Thoracic aorta (tissue), 2 donors: Measurements from ENCODE around the gene DPY19L3. TPM values are rescaled to one million over a fixed set of nuclear protein-coding genes. Genes with fewer than 3 reads are reported as not detected.
"Not testable (repeated sequence)": the region's sequence is repeated elsewhere in the genome, so short reads cannot be mapped to it uniquely, and the experiment has no call there.

Experiments used
- ATAC-seq: fragments of 150-250 bp; one replicate; pipeline ENCODE4 v1.8.0; 2017; ENCODE audit warnings: low read depth; ENCODE audit not compliant: insufficient number of reproducible peaks, low FRiP score
- DNase-seq: peaks from one replicate; pipeline ENCODE4 v3.0.0-alpha.2; 2020; ENCODE audit warnings: low spot score
- H3K27ac ChIP-seq, 2 donors: fragments of 200-600 bp; sonication (generic); 1 replicate in 1 of 2; 2 replicates in 1 of 2; pipeline ENCODE4 v1.5.1; 2016; ENCODE audit warnings: mild to moderate bottlenecking in 2 of 2, moderate library complexity in 2 of 2
- H3K27me3 ChIP-seq: fragments of 200-600 bp; sonication (generic); replicated peaks from 2 replicates; pipeline ENCODE4 v1.6.0; 2016; ENCODE audit warnings: mild to moderate bottlenecking; ENCODE audit not compliant: insufficient read depth
- H3K36me3 ChIP-seq: fragments of 200-600 bp; sonication (generic); one replicate; pipeline ENCODE4 v1.5.1; 2016
- H3K4me1 ChIP-seq, 2 donors: fragments of 200-600 bp; sonication (generic); 1 replicate in 1 of 2; 2 replicates in 1 of 2; pipeline versions ENCODE4 v1.5.1 to v1.6.0; 2016; ENCODE audit warnings: low read depth in 2 of 2, mild to moderate bottlenecking in 1 of 2; ENCODE audit not compliant: control insufficient read depth in 1 of 2
- H3K4me3 ChIP-seq: fragments of 200-600 bp; sonication (generic); 2 replicates; pipeline ENCODE4 v1.5.1; 2016; ENCODE audit warnings: mild to moderate bottlenecking
- H3K9me3 ChIP-seq: fragments of 200-600 bp; sonication (generic); 2 replicates; pipeline ENCODE4 v1.5.1; 2016
- total RNA-seq, 2 donors: library from RNA; depleted of rRNA; stranded (reverse); fragments of >200 nt; gene quantifications; one replicate each; pipeline versions ENCODE4 v1.1.0 to v1.2.3, GENCODE V29; 2016
- TF ChIP-seq, protein P1 (sequence below): fragments of 200-600 bp; sonication (generic); IDR thresholded peaks from one replicate; pipeline ENCODE4 v1.5.1; 2019; ENCODE audit warnings: antibody characterized with exemption

DPY19L3 gene
- total RNA-seq, 2 donors from 2014 or later: 22.1 to 32.9 TPM

DNA sequence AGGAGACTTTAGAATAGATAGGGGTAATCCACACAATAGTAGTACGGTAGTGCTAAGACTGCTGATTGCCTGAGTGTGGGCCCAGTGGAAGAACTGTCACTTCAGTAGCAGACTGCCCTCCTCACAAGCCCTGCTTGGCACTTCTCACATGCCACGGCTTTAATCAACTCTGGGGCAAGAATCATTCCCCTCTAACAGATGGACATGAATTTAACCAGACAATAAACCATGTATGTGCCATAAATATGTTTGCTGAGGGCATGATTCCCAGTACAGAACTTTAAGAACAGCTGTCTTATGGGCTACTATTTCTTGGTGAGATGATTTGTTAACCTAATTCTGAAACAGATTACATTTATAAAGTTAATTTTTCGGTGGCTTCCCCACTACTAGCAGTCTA, 22.0 kb downstream of the DPY19L3 start:
- Histone ChIP-seq H3K27me3 (no peaks in the 10 kb centered on the region), H3K4me3 (no peak overlapping the region), H3K27ac (no peak overlapping the region), H3K4me1 (no peaks in the 10 kb centered on the region), H3K36me3 (no peaks in the 10 kb centered on the region), H3K9me3 (no peaks in the 10 kb centered on the region)
- DNase-seq (no peak), ATAC-seq (no peak)
- TF ChIP-seq, protein P1, sequence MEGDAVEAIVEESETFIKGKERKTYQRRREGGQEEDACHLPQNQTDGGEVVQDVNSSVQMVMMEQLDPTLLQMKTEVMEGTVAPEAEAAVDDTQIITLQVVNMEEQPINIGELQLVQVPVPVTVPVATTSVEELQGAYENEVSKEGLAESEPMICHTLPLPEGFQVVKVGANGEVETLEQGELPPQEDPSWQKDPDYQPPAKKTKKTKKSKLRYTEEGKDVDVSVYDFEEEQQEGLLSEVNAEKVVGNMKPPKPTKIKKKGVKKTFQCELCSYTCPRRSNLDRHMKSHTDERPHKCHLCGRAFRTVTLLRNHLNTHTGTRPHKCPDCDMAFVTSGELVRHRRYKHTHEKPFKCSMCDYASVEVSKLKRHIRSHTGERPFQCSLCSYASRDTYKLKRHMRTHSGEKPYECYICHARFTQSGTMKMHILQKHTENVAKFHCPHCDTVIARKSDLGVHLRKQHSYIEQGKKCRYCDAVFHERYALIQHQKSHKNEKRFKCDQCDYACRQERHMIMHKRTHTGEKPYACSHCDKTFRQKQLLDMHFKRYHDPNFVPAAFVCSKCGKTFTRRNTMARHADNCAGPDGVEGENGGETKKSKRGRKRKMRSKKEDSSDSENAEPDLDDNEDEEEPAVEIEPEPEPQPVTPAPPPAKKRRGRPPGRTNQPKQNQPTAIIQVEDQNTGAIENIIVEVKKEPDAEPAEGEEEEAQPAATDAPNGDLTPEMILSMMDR: no peak

DNA sequence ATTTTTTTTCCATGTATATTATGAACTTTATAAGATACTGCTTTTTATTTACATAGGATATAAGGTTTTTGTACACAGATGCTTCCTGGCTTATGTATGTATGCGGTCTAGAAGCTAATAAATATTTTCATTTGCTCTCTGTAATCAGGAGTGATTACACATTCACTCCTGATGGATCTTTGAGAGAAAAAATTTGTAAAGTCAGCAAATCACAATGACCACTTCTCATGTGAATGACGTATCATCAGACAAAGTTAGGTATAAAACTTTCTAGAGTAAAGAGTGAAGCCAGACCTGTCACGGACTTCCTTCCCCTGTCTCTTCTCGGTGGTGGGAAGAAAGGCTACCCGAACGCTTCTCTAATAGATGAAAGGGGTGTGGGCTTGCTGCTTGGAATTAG, 31.1 kb downstream of the DPY19L3 start:
- peaks cover 5% of the 10 kb centered on the region for H3K36me3 ChIP-seq
- ATAC-seq (no peak), DNase-seq (no peak)
- no peak overlapping the region for H3K4me3 ChIP-seq
- TF ChIP-seq, protein P1: no peak
- H3K27me3 ChIP-seq: no peaks in the 10 kb centered on the region
- no peak overlapping the region for H3K27ac ChIP-seq
- no peaks in the 10 kb centered on the region for H3K9me3 ChIP-seq
- no peaks in the 10 kb centered on the region for H3K4me1 ChIP-seq

DNA sequence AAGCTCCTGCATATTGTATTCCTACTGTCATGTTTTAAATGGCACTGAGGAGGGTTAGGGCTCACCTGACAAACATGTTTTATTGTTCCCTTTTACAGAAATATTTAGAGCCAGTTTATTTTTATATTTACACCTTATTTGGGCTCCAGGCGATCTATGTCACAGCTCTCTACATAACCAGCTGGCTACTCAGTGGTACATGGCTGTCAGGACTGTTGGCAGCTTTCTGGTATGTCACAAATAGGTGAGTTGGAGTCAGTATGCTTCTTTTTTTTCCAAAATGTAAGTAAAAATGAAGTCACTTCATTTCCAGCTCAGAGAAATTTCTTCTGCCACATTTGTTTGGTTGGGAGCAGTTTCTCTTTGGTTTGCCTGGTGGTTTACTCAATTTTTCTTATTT, 31.5 kb downstream of the DPY19L3 start:
- ATAC-seq (no peak), DNase-seq (no peak)
- Histone ChIP-seq H3K4me1 (no peaks in the 10 kb centered on the region), H3K4me3 (no peak overlapping the region), H3K9me3 (no peaks in the 10 kb centered on the region), H3K27me3 (no peaks in the 10 kb centered on the region), H3K27ac (no peak overlapping the region), H3K36me3 (peaks cover 5% of the 10 kb centered on the region)
- TF ChIP-seq, protein P1: no peak

GRCh38 chr19:32438751-32439150, 33.2 kb downstream of the DPY19L3 start:
- no peaks in the 10 kb centered on the region for H3K27me3 ChIP-seq
- DNase-seq (no peak), ATAC-seq (no peak)
- no peaks in the 10 kb centered on the region for H3K9me3 ChIP-seq
- TF ChIP-seq, protein P1: no peak
- H3K4me1 ChIP-seq: no peaks in the 10 kb centered on the region
- no peak overlapping the region for H3K4me3 ChIP-seq
- peaks cover 5% of the 10 kb centered on the region for H3K36me3 ChIP-seq
- no peak overlapping the region for H3K27ac ChIP-seq

DNA sequence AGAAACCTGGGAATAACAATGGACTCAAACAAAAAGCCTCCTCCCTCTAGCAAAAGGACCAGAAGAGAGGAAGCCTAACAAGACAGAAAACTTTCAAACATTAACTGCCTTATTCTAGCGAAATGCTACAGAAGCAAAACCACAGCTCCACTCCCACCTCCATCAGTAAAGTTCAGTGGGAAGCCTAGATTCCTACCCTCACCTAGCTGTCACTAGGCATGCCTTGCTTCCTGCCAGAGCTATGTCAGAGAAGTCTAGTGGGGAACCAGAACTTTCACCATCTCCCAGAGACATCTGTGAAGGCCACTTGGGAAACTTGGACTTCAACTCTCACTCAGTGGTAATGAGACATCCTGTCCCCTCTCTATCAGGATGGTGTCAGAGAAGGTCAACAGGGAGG, 37.1 kb downstream of the DPY19L3 start:
- H3K9me3 ChIP-seq: no peaks in the 10 kb centered on the region
- no peaks in the 10 kb centered on the region for H3K4me1 ChIP-seq
- H3K36me3 ChIP-seq: peaks cover 3% of the 10 kb centered on the region
- no peak overlapping the region for H3K4me3 ChIP-seq
- no peak overlapping the region for H3K27ac ChIP-seq
- ATAC-seq: no peak
- TF ChIP-seq, protein P1: no peak
- no peak for DNase-seq
- H3K27me3 ChIP-seq: no peaks in the 10 kb centered on the region

DNA sequence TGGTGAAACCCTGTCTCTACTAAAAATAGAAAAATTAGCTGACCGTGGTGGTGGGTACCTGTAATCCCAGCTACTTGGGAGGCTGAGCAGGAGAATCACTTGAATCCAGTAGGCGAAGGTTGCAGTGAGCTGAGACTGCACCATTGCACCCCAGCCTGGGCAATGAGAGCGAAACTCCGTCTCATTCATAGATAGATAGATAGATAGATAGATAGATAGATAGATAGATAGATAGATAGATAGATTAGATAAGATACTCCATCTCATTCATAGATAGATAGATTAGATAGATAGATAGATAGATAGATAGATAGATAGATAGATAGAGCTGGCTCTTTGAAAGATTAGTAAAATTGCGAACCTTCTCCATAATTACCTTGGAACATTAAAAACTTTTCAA, 42.0 kb downstream of the DPY19L3 start:
- ATAC-seq: not testable (repeated sequence)

More for the DNA sequence above, 42.0 kb downstream of the DPY19L3 start:
- H3K27me3 ChIP-seq, H3K4me1 ChIP-seq, H3K4me3 ChIP-seq, H3K27ac ChIP-seq, DNase-seq, H3K36me3 ChIP-seq, H3K9me3 ChIP-seq: not testable (repeated sequence)
